CD14-positive monocyte (primary cell): ENCODE data around the gene GNRHR. TPM values are rescaled to one million over a fixed set of nuclear protein-coding genes. Genes with fewer than 3 reads are reported as not detected.

Experiments
- DNase-seq, 3 donors: peaks; one replicate each; pipeline ENCODE4 v3.0.0-alpha.2; 2011 to 2022
- H2AFZ ChIP-seq: 2 replicates; pipeline ENCODE4 v1.6.0; 2012; ENCODE audit warnings: mild to moderate bottlenecking, low read depth, low read length, inconsistent platforms; ENCODE audit not compliant: insufficient read depth, poor library complexity, severe bottlenecking
- H3K27ac ChIP-seq, 2 donors: 1 replicate in 1 of 2; 2 replicates in 1 of 2; pipeline ENCODE4 v1.5.1; 2012 to 2013; ENCODE audit warnings: low read length in 2 of 2, control low read depth in 1 of 2, inconsistent platforms in 1 of 2, low read depth in 1 of 2, mild to moderate bottlenecking in 1 of 2
- H3K27me3 ChIP-seq, 2 donors: one replicate each; pipeline versions ENCODE4 v1.6.0 to v1.6.1; 2011 to 2013; ENCODE audit warnings: low read length in 2 of 2; ENCODE audit not compliant: control insufficient read depth in 2 of 2, insufficient read depth in 2 of 2
- H3K36me3 ChIP-seq, 2 donors: replicated peaks in 1 of 2; 1 replicate in 1 of 2; 2 replicates in 1 of 2; pipeline versions ENCODE4 v1.5.1 to v1.6.1; 2012 to 2013; ENCODE audit warnings: low read length in 2 of 2, control low read depth in 1 of 2, inconsistent platforms in 1 of 2, mild to moderate bottlenecking in 1 of 2; ENCODE audit not compliant: insufficient read depth in 2 of 2, control insufficient read depth in 1 of 2
- H3K4me1 ChIP-seq, 2 donors: 1 replicate in 1 of 2; 2 replicates in 1 of 2; pipeline versions ENCODE4 v1.5.1 to v1.6.1; 2012 to 2013; ENCODE audit warnings: low read length in 2 of 2, control low read depth in 1 of 2, inconsistent platforms in 1 of 2, mild to moderate bottlenecking in 1 of 2, moderate library complexity in 1 of 2; ENCODE audit not compliant: insufficient read depth in 2 of 2, control insufficient read depth in 1 of 2
- H3K4me2 ChIP-seq: replicated peaks from 2 replicates; pipeline ENCODE3; 2012; ENCODE audit warnings: low read length, moderate library complexity, mild to moderate bottlenecking; ENCODE audit not compliant: poor library complexity, severe bottlenecking; ENCODE audit errors: extremely low read depth
- H3K4me3 ChIP-seq, 3 experiments: fragments of 200-600 bp in 1 of 3; sonication (generic) in 1 of 3; replicated peaks in 1 of 3; 1 replicate in 2 of 3; 2 replicates in 1 of 3; pipeline ENCODE4 v1.5.1; 2011 to 2013; ENCODE audit warnings: low read length in 3 of 3, mild to moderate bottlenecking in 3 of 3, control low read depth in 2 of 3, low read depth in 2 of 3, inconsistent platforms in 1 of 3, moderate library complexity in 1 of 3
- H3K79me2 ChIP-seq: 2 replicates; pipeline ENCODE4 v1.6.0; 2012; ENCODE audit warnings: mild to moderate bottlenecking, control low read depth, inconsistent platforms, low read length, moderate library complexity; ENCODE audit not compliant: insufficient read depth
- H3K9ac ChIP-seq: 2 replicates; pipeline ENCODE4 v1.6.0; 2017; ENCODE audit warnings: low read length, mild to moderate bottlenecking; ENCODE audit not compliant: insufficient read depth, poor library complexity, severe bottlenecking
- H3K9me3 ChIP-seq, 2 donors: replicated peaks in 1 of 2; 1 replicate in 1 of 2; 2 replicates in 1 of 2; pipeline versions ENCODE4 v1.5.1 to v1.6.1; 2012 to 2013; ENCODE audit warnings: low read length in 2 of 2, control low read depth in 1 of 2; ENCODE audit not compliant: control insufficient read depth in 1 of 2, insufficient read depth in 1 of 2
- H4K20me1 ChIP-seq: 2 replicates; pipeline ENCODE4 v1.6.0; 2012; ENCODE audit warnings: mild to moderate bottlenecking, low read length, control low read depth, moderate library complexity; ENCODE audit not compliant: insufficient read depth
- H3K27ac Mint-ChIP-seq, 7 donors: one replicate each; pipeline ENCODE4 v1.8.0; 2020; ENCODE audit warnings: mild to moderate bottlenecking in 7 of 7, mixed read lengths in 7 of 7, moderate library complexity in 6 of 7, inconsistent platforms in 2 of 7
- H3K27me3 Mint-ChIP-seq, 3 donors: one replicate each; pipeline ENCODE4 v1.8.0; 2021 to 2022; ENCODE audit warnings: low read depth in 3 of 3, mild to moderate bottlenecking in 3 of 3, mixed read lengths in 3 of 3, moderate library complexity in 3 of 3, inconsistent platforms in 1 of 3
- H3K36me3 Mint-ChIP-seq, 2 donors: one replicate each; pipeline ENCODE4 v1.8.0; 2020; ENCODE audit warnings: mixed read lengths in 2 of 2, inconsistent platforms in 1 of 2, mild to moderate bottlenecking in 1 of 2
- H3K4me1 Mint-ChIP-seq: one replicate; pipeline ENCODE4 v1.8.0; 2020; ENCODE audit warnings: mild to moderate bottlenecking, mixed read lengths
- H3K4me3 Mint-ChIP-seq, 2 donors: one replicate each; pipeline ENCODE4 v1.8.0; 2020; ENCODE audit warnings: mild to moderate bottlenecking in 2 of 2, mixed read lengths in 2 of 2, moderate library complexity in 1 of 2
- H3K9me3 Mint-ChIP-seq, 7 donors: one replicate each; pipeline ENCODE4 v1.8.0; 2020 to 2022; ENCODE audit warnings: mixed read lengths in 7 of 7, mild to moderate bottlenecking in 6 of 7, moderate library complexity in 6 of 7, inconsistent platforms in 2 of 7
- CTCF ChIP-seq: fragments of 200-600 bp; IDR thresholded peaks from one replicate; pipeline ENCODE4 v1.8.0; 2022; ENCODE audit warnings: antibody characterized with exemption, mild to moderate bottlenecking
- WGBS: methylation state at CpG from one replicate; pipeline ENCODE4 v1.1.5; 2013; ENCODE audit warnings: missing lambda C conversion rate; ENCODE audit not compliant: insufficient coverage; 5-methylcytosine and 5-hydroxymethylcytosine counted together
- intact Hi-C, 2 donors: fragments of 100-400 bp; cut with micrococcal nuclease; formaldehyde crosslinking; loops; one replicate each; pipeline versions ENCODE4 v1.15.0 to v1.15.1; 2023
- polyA plus RNA-seq, 3 donors: library from polyadenylated mRNA; depleted of rRNA in 1 of 3; unstranded in 2 of 3; stranded (reverse) in 1 of 3; fragments of 300-500 nt in 2 of 3; fragments of >200 nt in 1 of 3; fragmentation: Illumina TruSeq in 2 of 3; gene quantifications; 1 replicate in 2 of 3; 2 replicates in 1 of 3; pipeline ENCODE4 v1.2.3, GENCODE V29; 2012 to 2021

Gene GNRHR
- polyA plus RNA-seq, 3 donors, result not detected

GRCh38 chr4:67714955-67715354, 39.2 kb downstream of the GNRHR start:
- Mint-ChIP-seq H3K4me3 (no peak overlapping the region), H3K27me3 (no peaks in the 10 kb centered on the region), H3K9me3 (peaks cover 0 to 10% (median 3%) of the 10 kb centered on the region in 7 donors), H3K27ac (no peak overlapping the region), H3K4me1 (peaks cover 5% of the 10 kb centered on the region), H3K36me3 (peaks cover 2 to 7% of the 10 kb centered on the region in 2 donors)
- intact Hi-C loops, result no loop called here
- Histone ChIP-seq H3K9me3 (no peaks in the 10 kb centered on the region), H3K9ac (no peak overlapping the region), H3K79me2 (no peaks in the 10 kb centered on the region), H3K27me3 (no peaks in the 10 kb centered on the region), H3K4me3 (no peak overlapping the region), H3K4me1 (no peaks in the 10 kb centered on the region), H2AFZ (no peak overlapping the region), H4K20me1 (no peaks in the 10 kb centered on the region), H3K36me3 (no peaks in the 10 kb centered on the region), H3K4me2 (no peak overlapping the region), H3K27ac (no peak overlapping the region)
- no peak for DNase-seq
- WGBS, result 100% methylated on average over 6 of the region's 6 CpGs
- TF ChIP-seq CTCF, result no peak

GRCh38 chr4:67714248-67714583, 40.0 kb downstream of the GNRHR start:
- no peak overlapping the region for H2AFZ ChIP-seq
- no peak overlapping the region for H3K27ac ChIP-seq
- no peak for TF ChIP-seq CTCF
- no peaks in the 10 kb centered on the region for H3K27me3 Mint-ChIP-seq
- H3K4me1 ChIP-seq, result no peaks in the 10 kb centered on the region
- H3K27me3 ChIP-seq, result no peaks in the 10 kb centered on the region
- no peak overlapping the region for H3K4me2 ChIP-seq
- 100% methylated on average over 1 of the region's 1 CpG for WGBS
- peak overlapping the region in 2 of 7 donors; percentile 22 to 28 for H3K27ac Mint-ChIP-seq
- peaks cover 5% of the 10 kb centered on the region for H3K4me1 Mint-ChIP-seq
- H3K36me3 Mint-ChIP-seq, result peaks cover 3 to 14% of the 10 kb centered on the region in 2 donors
- H3K9ac ChIP-seq, result no peak overlapping the region
- no peak for DNase-seq
- no peaks in the 10 kb centered on the region for H3K79me2 ChIP-seq
- no peaks in the 10 kb centered on the region for H3K9me3 ChIP-seq
- H4K20me1 ChIP-seq, result no peaks in the 10 kb centered on the region
- no peak overlapping the region for H3K4me3 Mint-ChIP-seq
- H3K36me3 ChIP-seq, result no peaks in the 10 kb centered on the region
- H3K4me3 ChIP-seq, result no peak overlapping the region
- intact Hi-C loops, result no loop called here
- peaks cover 0 to 15% (median 5%) of the 10 kb centered on the region in 7 donors for H3K9me3 Mint-ChIP-seq
